HG02840 (cell line): ENCODE results near the gene ONECUT3.
"Not testable (repeated sequence)": the region's sequence is repeated elsewhere in the genome, so short reads cannot be mapped to it uniquely, and the experiment has no call there.

Source experiments
- ATAC-seq: cut with Tn5 transposase; IDR thresholded peaks from one replicate; pipeline ENCODE4 v1.9.1; 2021; ENCODE audit warnings: mild to moderate bottlenecking, moderate library complexity, moderate number of reproducible peaks; ENCODE audit not compliant: unreplicated experiment, low FRiP score

ONECUT3 gene

DNA sequence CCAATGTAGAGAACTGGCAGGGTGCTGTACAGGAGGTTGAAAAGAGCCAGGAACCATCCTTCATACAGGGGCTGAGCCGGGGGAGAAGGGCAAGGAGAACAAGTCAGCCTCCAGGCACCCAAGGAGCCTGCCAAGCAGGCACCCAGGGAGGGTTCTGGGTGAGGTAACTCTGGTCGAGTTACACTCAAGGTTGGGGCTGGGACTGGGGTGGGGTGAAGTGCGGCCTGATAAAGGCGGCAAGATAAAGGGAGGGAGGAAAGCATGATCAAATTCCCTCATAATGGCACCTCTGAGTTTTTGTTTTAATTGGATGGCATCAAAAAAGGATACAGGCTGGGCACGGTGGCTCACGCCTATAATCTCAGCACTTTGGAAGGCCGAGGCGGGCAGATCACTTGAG is 33.8 kb downstream of the ONECUT3 start:
- no peak for ATAC-seq

DNA sequence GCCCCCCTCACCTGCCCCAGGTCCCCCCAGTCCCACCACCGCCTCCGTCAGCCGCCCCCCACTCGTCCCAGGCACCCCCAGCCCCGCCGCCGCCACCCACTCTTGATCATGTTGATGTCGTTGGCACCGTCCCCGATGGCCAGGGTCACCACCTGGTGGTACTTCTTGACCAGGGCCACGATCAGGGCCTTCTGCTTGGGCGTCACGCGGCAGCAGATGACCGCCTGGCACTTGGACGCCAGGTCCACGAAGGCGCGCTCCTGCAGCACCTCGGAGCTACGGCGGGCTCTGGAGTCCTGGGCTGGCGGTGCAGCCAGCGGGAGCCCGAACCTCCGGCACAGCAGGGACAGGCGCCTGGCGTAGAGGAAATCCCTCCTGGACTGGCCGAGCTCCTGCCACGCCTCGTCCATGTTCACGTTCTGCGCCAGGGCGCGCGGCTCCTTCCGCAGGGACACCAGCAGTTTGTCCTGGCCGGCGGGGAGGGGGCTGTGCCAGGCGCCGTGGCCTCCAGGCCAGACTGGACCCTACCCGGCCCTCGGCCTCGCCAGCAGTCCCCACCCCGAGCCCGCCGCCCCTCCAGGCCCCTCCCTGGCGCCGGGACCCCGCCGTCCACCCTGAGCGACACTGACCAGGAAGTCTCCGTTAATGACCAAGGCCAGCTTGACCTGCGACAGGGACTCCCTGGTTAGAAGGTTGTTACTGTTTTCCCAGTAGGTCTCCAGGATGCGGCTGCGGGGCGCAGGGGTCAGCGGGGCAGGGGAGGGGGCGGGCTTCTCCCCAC is 36.1 kb downstream of the ONECUT3 start:
- no peak for ATAC-seq

DNA sequence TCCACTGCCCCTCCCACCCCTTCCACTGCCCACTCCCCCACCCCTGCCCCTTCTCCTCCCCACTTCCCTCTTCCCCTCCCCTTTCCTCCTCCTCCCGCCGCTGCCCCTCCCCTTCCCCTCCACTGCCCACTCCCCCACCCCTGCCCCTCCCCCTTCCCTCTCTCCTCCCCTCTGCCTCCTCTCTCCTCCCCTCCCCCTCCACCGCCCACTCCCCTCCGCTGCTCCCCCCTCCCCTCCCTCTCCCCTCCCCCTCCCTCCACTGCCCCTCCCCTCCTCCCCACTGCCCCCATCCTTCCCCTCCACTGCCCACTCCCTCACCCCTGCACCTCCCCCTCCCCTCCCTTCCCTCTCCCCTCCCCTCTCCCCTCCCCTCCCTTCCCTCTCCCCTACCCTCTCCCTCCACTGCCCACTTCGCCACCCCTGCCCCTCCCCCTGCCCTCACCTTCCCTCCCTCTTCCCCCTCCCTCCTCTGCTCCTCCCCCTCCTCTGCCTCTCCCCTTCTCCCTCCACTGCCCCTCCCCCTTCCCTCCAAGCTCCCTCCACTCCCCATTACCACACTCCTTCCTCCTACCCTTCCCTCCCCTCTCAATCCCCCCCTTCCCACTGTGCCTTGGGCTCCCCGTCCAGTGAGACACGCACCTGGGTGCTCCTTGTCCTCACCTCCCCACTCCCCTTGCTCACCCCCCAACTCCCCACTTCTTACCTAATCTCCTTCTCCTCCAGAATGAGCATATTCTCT is 36.9 kb downstream of the ONECUT3 start:
- ATAC-seq, result no peak

DNA sequence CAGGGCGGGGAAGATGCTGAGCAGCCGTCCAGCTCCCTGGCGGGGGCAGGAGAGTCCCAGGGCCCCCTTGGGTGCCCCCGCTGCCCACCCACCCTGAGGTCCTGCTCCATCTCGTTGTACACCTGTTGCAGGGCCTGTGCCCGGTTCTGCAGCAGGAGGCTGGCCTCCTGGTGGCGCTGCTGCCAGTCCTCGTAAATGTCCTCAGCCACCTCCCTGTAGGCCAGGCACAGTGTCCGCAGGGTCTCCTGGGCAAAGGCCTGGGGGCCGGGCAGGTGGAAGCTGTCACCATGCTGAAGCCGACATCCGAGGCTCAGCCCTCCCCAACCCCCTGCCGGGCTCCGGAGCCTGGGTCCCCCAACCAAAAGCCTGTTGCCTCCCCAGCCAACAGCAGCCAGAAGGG is 38.6 kb downstream of the ONECUT3 start:
- no peak for ATAC-seq

DNA sequence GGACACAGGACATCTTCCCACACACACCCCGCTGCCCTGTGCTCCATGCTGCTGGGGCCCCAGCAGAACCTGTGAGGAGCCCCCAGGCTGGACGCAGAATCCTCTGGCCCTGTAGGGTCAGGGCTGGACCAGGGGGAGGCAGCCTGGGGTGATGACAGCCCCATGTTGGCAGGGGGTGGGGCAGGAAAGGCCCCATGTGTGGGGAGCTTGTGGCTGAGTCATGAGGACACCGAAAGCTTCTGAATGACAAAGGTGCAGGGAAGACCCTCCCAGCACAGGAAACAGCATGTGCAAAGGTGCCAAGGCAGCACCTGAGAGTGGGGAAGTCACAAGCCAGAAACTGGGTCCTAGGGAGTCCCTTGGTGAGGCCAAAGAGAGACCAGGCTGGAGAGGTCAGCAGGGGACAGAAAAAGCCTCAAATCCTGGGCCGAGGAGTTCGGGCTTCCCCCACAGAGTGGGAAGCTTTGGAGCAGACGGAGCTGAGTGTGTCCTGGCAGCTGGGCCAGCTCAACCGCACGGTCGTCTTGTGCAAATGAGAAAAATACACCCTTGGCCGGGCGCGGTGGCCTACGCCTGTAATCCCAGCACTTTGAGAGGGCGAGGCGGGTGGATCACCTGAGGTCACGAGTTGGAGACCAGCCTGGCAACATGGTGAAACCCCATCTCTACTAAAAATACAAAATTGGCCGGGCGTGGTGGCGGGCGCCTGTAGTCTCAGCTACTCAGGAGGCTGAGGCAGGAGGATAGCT is 41.3 kb downstream of the ONECUT3 start:
- ATAC-seq, result no peak

DNA sequence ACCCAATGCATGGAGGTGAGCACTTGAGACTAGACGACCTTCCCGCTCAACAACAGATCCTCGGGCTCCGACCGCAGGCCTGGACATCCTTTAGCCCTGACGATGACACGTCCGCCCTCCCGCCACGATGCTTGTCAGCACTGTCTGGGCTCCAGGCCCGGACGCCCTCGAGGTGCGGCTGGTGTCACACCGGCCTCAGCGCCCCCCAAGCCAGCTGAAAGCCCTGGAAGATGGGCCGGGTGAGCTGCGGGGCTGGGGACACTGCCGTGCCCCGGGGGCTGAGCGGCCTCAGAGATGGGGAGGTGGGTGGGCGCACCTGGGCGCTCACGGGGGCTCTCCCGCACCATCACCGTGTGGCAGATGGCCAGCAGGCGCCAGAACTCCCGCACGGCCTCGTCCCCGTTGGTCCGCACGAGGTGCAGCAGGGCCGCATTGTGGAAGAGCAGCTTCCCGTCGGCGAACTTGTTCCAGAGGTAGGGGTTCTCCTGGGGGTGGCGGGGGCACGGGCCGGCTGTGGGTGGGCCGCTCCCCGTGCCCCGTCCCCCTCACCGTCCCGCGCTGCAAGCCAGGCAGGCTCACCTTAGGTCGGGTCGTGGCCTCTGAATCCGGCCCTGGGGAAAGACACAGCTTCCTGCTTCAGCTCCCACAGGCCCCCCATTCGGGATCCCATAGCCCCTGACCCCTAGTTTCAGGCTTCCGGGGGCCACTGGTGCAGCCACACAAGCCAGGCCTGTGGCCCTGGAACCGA is 43.3 kb downstream of the ONECUT3 start:
- no peak for ATAC-seq

DNA sequence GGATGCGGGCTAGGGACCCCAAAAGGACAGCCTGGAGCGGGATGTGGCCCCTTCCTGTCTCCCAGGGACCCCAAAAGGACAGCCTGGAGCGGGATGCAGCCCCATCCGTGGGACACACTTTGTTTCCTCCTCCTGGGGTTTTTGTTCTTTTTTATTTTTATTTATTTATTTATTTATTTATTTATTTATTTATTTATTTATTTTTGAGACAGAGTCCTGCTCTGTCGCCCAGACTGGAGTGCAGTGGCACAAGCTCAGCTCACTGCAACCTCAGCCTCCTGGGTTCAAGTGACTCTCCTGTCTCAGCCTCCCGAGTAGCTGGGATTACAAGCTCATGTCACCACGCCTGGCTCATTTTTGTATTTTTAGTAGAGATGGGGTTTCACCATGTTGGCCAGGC is 44.0 kb downstream of the ONECUT3 start:
- ATAC-seq, result not testable (repeated sequence)

DNA sequence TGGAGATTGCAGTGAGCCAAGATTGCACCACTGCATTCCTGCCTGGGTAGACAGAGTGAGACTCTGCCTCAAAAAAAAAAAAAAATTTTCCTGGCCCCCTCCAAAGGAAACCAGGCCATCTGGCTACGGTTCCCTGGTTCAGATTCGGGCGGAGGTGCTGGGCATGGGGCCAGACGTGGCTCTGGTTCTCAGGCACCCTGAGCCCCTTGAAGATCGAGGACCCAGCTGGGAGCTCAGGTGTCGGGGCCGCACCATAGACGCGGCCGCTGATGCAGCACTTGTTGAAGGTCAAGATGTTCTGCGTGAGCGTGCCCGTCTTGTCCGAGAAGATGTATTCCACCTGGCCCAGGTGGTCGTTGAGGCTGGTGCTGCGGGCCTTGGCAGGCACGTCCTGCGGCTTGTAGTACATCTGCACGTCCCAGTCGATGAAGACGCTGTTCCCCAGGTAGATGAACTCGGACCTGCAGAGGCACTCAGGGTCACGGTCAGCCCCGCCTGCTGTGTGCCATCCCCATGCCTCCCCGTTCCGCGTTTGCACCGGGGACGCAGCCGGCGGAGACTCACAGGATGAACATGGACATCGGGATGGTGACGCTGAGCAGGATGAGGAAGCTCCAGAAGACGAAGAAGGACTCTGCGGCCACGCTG is 46.5 kb downstream of the ONECUT3 start:
- ATAC-seq, result no peak

DNA sequence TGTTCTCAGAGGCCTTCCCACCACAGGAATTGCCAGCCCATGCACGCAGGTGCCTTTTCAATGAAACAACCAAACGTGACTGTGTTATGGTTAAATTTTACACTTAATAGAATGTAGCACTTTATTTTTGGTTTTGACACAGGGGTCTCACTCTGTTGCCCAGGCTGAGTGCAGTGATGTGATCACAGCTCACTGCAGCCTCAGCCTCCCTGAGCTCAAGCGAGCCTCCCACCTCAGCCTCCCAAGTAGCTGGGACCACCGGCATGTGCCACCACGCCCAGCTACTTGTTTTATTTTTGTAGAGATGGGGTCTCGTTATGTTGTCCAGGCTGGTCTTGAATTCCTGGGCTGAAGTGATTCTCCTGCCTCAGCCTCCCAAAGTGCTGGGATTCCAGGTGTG is 51.6 kb downstream of the ONECUT3 start:
- ATAC-seq, result no peak

DNA sequence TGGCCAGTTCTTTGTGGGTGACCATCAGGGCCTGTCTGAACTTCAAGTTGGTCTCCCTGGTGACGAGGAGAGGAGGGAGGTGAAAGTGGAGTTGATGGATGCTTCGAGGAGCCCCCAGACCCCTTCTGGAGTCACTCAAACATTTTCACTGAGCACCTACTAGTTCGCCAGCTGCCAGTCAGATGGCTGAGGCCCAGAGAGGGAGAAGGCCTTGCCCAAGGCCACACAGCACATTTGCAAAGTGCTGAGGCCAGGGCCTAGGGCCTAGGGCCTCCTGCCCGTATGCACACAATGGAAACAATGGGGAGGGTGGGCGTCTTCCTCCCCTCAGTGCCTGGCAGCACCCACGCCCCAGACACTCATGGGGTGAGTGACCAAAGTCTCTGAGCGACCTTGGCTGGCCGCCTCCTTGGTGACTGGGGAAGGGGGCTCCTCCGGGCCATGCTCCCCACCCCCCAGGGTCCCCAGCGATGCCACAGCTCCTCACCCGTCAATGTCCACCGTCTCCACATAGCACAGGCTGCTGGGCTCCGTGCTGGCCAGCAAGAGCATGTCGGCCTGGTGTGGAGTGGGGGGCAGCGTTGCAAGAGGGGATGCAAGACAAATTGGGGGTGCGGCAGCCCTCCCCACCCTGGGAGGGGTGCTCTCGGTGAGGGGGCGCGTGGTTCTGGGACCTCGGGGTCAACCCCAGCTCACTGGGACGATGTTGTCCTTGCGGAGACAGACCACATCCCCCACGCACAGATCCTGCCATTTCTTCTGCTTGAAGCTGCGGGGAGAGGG is 52.3 kb downstream of the ONECUT3 start:
- ATAC-seq, result no peak

DNA sequence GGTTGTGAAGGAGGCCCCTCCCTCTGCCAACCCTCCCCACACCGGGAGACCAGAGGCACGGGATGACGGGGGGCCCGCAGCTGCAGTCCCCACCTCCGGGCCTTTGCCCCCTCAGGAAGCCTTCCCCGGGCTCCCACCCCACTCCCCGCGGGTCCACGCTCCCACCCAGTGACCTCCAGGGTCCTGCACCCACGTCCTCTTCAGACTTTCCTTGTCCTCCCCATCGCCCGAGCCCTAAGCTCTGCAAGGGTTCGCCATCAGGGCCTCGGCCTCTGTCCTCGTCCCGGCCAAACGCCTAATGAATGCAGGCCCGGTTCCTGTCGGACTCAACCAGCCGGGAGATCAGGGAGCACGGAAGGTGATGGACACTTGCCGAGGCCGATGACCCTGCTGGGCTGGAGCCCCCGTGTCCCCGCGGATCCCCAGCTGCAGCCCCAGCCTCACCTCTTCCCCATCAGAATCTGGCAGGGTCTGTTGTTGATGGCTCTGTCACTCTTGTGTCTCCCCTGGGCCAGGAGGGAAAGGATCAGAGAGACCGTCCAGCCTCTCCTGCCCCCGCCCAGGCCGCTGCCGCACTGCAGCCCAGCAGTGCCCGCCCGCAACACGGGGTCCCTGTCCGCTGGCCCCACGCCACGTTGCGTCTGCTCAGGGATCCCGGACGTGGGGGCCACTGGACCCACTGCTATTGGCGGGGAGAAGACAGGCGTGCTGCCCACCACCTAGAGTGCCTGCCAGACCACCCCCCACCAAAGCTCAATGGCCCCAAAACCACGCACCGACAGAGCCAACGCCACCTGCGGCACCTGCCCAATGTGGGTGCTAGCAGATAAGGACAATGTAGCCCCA is 53.1 kb downstream of the ONECUT3 start:
- no peak for ATAC-seq

DNA sequence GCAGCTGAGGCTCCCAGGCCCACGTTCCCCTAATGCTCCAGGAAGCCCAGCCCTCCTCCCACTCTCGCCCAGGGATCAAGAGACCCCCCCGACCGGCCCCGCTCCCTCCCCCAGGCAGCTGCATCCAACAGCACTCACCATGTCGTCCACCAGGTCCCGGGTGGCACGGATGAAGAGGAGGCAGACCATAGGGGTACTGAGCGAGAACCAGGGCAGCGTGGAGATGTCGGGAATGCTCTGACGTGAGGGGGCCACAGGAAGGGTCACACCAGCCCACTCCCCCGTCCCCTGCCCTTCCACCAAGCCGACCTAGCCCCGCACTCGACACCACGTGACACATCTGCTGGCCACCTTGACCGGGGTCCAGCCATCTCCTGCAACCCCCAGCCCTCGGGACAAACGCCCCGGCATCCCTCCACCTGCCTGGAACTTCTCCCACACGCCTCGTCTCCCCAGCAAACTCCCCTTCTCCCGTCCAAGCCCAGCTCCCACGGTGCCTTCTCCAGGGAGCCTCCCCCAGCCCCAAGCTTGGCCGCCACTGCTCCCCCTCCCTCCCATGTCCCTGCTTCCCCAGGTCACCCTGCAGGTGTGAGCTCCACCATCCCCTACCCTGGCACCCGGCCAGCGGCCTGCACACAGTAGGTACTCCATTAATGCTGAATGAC is 53.9 kb downstream of the ONECUT3 start:
- no peak for ATAC-seq

DNA sequence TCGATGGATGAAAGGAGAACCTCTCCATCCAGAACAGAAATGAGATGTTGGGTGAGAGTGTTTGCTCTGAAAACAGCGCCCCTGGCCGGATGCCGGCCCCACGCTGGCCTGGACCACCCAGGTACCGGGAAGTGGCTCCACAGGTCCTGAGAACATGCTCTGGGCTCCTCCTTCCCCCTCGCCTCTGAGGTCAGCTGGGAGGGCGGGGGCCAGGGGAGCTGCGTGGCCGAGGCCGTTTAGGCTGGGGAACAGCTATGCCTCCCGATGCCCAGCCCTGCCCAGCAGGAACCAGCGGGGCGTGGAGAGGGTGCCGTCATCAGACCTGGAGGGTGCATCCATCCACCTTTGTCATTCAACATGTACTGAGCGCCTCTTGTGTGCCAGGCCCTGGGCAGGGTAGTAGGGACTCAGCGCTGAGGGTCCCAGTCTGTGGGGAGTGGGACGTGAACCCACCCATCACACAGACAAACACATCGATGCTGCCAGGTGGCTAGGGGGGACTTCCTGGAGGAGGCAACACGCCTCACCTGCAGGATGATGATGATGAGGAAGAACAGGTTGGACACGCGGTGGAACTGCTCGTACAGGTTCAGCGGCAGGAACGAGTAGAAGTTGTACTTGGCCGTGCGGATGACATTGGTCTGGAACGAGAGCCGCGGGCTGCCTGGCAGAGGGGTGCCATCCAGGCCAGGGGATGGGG is 54.5 kb downstream of the ONECUT3 start:
- no peak for ATAC-seq

DNA sequence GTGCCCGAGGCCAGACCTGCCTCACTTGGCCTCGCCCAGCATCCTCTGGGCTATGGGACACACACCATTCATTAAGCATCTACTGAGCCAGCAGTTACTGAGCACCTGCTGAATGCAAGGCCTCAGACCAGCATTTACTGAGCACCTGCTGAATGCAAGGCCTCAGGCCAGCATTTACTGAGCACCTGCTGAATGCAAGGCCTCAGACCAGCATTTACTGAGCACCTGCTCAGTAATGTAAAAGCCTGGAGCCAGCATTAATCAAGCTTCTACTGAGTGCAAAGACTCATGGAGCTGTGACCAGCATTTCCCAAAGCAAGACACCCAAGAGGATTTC is 55.1 kb downstream of the ONECUT3 start:
- no peak for ATAC-seq

DNA sequence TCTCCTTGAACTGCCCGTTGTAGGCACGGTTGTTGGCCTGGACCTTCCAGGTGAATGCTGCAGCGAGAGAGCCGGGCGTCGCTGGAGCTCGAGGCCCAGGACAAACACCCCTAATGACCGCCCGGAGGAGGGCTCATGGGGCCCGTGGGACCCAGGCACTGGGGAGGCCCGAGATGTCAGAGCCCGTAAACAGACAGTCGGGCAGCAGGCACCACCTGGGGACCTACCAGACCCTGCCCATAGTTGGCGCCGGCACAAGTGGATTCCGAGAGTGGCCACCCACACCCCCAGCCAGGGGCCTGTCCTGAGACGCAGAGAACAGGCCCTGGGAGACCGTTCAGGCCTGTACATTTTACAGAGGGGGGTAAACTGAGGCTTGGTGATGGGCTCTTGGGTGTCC is 56.4 kb downstream of the ONECUT3 start:
- no peak for ATAC-seq

DNA sequence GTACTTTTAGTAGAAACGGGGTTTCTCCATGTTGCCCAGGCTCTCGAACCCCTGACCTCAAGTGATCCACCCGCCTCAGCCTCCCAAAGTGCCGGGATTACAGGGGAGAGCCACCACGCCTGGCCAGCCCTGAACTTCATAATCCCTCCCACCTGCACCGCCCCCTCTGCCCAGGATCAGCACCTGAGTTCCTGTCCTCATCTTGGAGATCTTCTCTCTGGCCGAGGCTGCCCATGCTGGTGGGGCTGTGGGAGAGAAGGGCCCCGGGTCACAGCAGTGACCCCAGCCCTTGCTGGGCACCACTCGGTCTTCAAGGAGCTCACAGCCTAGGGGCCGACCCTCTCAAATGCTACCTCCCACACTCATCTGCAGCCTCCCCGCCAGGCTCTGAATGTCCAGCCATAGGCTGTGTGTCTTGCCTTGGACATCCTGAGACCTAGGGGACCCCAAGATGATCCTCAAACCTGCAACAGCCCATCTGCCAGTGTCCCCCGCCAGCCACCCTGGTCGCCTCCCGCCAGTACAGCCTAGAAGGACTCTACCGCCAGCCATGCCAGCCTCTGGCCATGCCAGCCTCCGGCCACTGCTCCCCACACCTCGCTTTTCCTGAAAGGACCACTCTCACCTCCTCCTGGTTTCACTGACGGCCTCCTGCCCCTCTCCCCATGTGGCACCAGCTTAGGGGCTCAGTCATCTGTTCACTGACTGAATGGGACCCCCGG is 57.3 kb downstream of the ONECUT3 start:
- ATAC-seq, result no peak

DNA sequence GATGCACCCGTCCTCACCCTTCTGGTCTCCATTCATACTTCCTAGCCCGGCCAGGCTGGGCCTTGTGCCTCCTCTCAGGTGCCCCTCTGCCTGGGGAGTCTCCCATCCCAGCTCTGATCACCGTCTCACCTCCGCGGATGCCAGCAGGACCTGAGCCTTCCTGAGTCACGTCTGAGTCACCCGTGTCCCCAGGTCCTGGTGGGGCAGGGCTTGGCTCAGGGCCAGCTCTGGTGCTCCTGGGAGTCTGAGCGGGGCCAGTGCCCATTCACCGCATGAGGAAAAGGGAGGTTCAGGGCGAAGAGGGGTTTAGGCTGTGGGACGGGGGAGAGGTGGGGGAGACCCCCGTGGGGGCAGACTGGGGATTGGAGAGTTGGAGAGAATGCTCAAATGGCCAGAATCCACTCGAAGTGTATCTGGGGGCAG is 58.2 kb downstream of the ONECUT3 start:
- no peak for ATAC-seq
